ENCODE measurements around the gene CNTNAP2. TPM values are rescaled to one million over a fixed set of nuclear protein-coding genes. Genes with fewer than 3 reads are reported as not detected.

The CNTNAP2 gene
- total and polyA plus RNA-seq, 11 donors = 0.01 to 2.6 (median 0.31) TPM; not detected in 3

DNA sequence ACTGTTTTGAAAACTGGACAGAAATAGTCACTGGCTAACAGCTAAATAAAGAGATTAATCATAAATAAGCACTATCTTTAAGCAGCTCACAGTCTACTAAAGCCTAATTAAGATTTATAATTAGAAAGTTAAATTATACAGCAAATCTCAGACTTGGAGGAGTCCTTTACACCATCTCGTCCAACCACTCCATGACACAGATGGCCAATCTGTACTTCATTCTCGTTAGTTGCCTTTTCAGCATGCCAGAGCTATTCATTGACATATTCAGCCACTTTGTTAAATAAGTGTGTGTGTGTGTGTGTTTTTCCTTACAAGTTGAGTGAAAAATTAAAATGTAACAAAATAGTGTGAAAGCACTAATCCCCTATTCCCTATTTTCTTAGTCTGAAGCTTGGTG, 1066.7 kb downstream of the CNTNAP2 start:
- DNase-seq = no peak
- H3K9me3 ChIP-seq = no peaks in the 10 kb centered on the region
- intact Hi-C loops (cut with DNase I) = no loop called here
- WGBS, 4 donors = 67 to 80% (median 71%) methylated on average over 2 of the region's 2 CpGs
- ATAC-seq = no peak
- no peak overlapping the region for H3K4me3 ChIP-seq
- H3K36me3 ChIP-seq = no peaks in the 10 kb centered on the region
- H3K27me3 ChIP-seq = no peaks in the 10 kb centered on the region
- H3K4me1 ChIP-seq = no peaks in the 10 kb centered on the region
- no peak overlapping the region for H3K27ac ChIP-seq
- TF ChIP-seq POLR2A (IDR thresholded peaks at IDR 0.05) = no peak
- TF ChIP-seq, protein P1, sequence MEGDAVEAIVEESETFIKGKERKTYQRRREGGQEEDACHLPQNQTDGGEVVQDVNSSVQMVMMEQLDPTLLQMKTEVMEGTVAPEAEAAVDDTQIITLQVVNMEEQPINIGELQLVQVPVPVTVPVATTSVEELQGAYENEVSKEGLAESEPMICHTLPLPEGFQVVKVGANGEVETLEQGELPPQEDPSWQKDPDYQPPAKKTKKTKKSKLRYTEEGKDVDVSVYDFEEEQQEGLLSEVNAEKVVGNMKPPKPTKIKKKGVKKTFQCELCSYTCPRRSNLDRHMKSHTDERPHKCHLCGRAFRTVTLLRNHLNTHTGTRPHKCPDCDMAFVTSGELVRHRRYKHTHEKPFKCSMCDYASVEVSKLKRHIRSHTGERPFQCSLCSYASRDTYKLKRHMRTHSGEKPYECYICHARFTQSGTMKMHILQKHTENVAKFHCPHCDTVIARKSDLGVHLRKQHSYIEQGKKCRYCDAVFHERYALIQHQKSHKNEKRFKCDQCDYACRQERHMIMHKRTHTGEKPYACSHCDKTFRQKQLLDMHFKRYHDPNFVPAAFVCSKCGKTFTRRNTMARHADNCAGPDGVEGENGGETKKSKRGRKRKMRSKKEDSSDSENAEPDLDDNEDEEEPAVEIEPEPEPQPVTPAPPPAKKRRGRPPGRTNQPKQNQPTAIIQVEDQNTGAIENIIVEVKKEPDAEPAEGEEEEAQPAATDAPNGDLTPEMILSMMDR (IDR thresholded peaks at IDR 0.05) = no peak

DNA sequence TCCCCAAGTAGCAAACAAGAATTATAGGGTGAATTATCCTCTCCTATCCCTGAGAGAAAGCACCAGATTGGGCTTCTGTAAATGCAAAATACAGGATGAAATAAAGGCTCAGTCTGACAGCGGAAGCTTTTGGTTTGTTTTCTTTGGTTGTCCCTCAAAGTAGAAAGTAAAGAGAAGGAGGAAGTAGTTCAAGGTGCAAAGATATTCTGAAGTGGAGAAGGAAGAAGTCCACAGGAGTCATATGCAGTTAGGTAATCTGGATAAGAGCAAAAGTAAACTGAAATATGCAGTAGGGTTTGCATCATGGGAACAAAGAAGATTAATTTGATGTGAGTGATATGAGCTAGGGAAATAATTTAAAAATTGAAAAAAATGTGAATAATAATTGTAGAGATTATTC, 1071.9 kb downstream of the CNTNAP2 start:
- intact Hi-C loops (cut with DNase I) = no loop called here
- H3K9me3 ChIP-seq = peaks cover 0 to 8% (median 0%) of the 10 kb centered on the region in 12 donors
- H3K36me3 ChIP-seq = no peaks in the 10 kb centered on the region
- ATAC-seq (no peak), DNase-seq (no peak)
- H3K4me1 ChIP-seq = no peaks in the 10 kb centered on the region
- 80 to 91% (median 82%) methylated on average over 1 of the region's 1 CpG for WGBS, 4 donors
- H3K27me3 ChIP-seq = no peaks in the 10 kb centered on the region
- H3K27ac ChIP-seq = no peak overlapping the region
- TF ChIP-seq POLR2A (IDR thresholded peaks at IDR 0.05) = no peak
- TF ChIP-seq, protein P1 (IDR thresholded peaks at IDR 0.05) = no peak
- no peak overlapping the region for H3K4me3 ChIP-seq

DNA sequence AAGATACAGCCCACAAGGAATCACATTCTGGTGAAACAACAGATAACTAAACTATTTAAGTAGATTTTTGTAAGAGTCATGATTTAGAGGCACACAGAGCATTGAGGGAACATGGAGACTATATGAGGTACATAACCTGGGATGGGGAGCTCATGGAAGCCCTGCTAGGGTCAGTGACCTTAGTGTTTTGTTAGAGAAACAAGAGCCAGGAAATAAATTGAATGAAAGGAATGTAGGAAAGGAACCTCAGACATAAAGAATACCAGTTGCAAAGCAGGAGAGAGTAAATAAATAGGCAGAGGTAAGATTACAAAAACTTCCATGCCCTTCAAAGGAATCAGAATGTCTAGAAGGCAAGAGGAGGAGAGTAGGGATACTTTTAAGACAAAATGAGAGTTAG, 1076.9 kb downstream of the CNTNAP2 start:
- TF ChIP-seq, protein P1 (IDR thresholded peaks at IDR 0.05) = no peak
- no peak for TF ChIP-seq POLR2A (IDR thresholded peaks at IDR 0.05)
- H3K4me1 ChIP-seq = no peaks in the 10 kb centered on the region
- intact Hi-C loops (cut with DNase I) = no loop called here

DNA sequence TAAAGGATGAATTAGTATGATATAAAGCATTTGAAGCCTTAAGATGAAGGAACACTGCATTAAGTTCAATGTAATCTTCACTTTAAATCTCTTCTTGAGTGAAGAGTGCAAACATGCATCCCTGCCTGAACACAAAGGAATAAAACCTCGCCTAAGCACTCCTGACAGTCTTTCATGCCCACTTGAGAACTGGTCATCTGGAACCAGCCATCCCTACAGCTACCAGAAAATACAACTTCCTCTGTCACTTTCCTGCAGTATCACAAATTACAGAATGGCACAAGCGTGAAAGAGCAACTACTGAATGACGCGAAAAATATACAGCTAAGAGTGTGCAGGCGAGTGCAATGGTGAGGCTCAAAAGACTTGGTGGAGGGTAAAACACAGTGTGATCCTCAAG, 1079.9 kb downstream of the CNTNAP2 start:
- Histone ChIP-seq H3K4me1 (no peaks in the 10 kb centered on the region), H3K4me3 (no peak overlapping the region), H3K36me3 (no peaks in the 10 kb centered on the region), H3K27ac (no peak overlapping the region), H3K27me3 (no peaks in the 10 kb centered on the region), H3K9me3 (peaks cover 0 to 7% (median 0%) of the 10 kb centered on the region in 12 donors)
- intact Hi-C loops (cut with DNase I) = no loop called here
- 85 to 94% (median 91%) methylated on average over 5 of the region's 5 CpGs for WGBS, 4 donors
- DNase-seq (no peak), ATAC-seq (no peak)
- TF ChIP-seq, protein P1 (IDR thresholded peaks at IDR 0.05) = no peak
- no peak for TF ChIP-seq POLR2A (IDR thresholded peaks at IDR 0.05)

More for the DNA sequence above, 1076.9 kb downstream of the CNTNAP2 start:
- Histone ChIP-seq H3K4me3 (no peak overlapping the region), H3K36me3 (no peaks in the 10 kb centered on the region), H3K27me3 (no peaks in the 10 kb centered on the region), H3K27ac (no peak overlapping the region), H3K9me3 (peaks cover 0 to 8% (median 0%) of the 10 kb centered on the region in 12 donors)
- ATAC-seq (no peak), DNase-seq (no peak)

All from heart left ventricle (tissue), 16 donors.